ENCODE measurements around the gene APMAP.

APMAP gene

DNA sequence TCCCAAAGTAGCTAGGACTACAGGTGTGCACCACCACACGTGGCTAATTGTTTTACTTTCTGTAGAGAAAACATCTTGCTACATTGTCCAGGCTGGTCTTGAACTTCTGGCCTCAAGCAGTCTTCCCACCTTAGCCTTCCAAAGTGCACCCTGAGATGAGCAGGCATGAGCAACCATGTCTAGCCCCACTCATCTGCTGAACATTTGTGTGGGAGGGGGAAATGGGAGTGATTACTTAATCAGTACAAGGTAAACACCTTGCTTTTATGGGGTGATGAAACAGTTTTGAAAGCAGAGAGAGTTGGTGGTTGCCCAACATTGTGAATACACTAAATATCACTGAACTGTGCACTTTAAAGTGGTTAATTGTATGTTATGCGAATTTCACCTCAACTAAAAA is 5.3 kb downstream of the APMAP start:
- no peak for DNase-seq (ENCODE audit: low spot score)

DNA sequence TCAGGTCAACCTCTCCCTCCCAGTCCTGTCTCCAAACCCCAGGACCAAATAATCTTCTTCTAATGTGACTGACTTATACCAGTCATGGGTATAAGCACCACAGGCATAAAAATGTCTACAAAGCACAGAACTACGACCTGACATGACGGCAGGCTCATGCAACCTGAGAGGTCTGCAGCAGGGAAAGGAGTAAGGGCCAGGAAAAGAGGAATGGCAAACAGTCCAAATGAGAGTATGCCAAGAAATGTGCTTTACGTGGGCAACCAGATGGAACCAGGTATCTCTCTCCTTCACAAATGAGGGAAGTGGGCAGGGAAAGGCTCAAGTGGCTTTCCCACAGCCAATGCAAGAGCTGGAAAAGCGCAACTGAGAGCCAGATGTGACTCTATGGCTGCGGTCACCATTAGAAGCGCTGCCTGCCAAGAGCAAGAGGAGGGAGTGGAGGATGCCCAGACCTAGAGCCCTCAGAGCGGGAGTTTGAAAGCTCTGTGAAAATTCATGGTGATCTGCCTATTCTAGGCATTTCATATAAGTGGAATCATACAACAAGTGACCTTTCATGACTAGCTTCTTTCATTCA is 6.0 kb downstream of the APMAP start:
- DNase-seq (ENCODE audit: low spot score): no peak

DNA sequence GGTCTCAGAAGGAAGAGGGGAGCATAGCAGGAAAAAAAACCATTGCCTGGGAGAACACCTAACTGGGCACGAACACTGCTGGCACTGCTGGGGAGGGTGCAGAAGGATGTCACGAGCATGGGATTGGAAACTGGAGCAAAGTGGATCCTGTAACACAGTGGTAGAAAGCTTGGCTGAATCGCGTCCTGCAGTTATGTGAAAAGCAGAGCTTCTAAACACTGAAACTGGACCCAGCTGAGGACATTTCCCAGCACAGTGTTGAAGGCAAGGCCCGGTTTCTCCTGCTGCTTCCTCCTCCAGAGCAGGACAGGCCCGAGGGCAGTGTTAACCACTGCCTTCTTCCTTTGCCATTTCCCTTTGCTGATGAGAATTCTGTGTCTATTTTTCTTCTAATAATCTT is 6.7 kb downstream of the APMAP start:
- DNase-seq (ENCODE audit: low spot score): no peak

DNA sequence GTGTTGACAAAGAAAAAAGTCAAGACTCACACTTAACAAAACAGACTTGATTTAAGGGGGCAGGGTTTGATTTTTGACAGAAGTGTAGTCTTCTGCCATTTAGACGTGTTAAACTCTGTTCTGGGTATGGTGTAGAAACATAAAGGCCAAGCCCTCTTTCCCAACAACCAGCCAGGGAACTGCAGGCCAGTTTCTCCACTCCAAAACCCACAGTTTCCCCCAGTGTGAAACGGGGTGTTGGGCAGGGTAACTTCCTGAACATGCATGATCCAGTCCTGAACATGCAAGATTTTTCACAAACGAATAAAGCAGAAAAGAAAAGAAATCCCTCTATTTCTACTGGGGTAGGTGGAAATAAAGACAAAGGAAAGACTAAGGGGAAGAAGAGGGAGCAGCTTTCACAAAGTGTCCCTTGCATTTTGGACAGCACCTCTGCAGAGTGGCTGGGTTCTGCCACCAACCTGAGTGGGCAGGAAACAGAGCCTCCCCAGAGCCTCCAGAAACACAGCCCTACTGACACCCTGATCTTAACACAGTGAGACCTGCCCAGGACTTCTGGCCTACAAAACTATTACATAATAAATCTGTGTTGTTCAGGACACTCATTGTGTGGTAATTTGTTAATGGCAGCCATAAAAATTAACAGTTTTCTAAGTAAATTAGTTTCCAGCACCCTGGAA is 7.5 kb downstream of the APMAP start:
- DNase-seq (ENCODE audit: low spot score): no peak

DNA sequence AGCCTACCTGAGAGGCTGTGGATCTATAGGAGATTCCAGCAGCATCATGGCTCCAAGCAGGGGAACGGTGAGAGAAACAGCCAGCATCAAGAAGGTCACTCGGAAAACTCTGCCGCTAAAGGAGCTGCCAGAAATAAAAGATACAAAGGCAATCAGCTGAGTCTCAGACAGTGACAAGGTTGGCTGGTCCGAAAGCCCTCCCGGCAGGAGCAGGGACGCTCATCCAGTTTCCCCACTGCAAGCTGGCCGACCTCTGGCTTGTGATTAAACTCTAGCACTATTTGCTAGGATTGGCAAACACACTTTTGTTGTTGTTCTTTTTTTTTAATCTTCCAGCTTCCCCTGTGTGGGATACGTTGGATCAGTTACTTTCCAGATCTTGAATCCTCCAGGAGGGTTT is 8.7 kb downstream of the APMAP start:
- DNase-seq (ENCODE audit: low spot score): no peak

DNA sequence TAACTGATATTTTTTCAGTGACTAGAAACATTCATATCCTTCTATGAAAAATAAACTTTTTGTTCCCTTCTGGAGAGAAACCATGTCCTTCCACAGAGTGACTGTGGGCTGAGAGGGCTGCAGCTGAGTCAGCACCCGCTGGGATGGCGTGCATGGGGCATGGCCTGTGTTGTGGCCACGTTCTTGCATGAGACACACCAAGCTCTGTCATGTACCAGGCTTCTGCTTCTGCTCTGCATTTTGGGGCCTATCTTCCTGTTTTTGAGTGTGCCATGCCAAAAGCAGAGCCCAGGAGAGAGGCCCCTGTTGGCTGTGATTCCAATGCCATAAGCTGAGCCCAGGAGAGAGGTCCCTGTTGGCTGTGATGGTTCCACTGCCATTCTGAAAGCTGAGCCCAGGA is 10.8 kb downstream of the APMAP start:
- no peak for DNase-seq (ENCODE audit: low spot score)

DNA sequence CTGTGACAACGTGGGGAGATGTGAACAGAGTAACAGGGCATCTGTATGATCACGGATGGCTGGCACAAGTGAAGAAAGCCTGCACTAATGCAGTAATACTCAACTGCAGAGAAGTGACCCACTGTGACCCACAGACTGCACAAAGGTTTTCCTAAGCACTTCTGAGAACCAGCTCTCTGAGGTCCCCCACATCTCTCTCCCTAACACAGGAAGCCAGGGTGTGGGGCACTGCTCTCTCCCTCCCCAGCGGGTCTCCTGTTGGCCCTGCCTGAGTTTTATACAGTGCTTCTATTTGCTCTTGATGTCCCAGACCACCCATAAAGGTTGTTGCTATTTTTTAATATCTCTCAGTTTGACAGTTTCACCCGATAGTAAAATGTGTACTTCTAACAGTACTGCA is 11.3 kb downstream of the APMAP start:
- DNase-seq (ENCODE audit: low spot score): no peak

DNA sequence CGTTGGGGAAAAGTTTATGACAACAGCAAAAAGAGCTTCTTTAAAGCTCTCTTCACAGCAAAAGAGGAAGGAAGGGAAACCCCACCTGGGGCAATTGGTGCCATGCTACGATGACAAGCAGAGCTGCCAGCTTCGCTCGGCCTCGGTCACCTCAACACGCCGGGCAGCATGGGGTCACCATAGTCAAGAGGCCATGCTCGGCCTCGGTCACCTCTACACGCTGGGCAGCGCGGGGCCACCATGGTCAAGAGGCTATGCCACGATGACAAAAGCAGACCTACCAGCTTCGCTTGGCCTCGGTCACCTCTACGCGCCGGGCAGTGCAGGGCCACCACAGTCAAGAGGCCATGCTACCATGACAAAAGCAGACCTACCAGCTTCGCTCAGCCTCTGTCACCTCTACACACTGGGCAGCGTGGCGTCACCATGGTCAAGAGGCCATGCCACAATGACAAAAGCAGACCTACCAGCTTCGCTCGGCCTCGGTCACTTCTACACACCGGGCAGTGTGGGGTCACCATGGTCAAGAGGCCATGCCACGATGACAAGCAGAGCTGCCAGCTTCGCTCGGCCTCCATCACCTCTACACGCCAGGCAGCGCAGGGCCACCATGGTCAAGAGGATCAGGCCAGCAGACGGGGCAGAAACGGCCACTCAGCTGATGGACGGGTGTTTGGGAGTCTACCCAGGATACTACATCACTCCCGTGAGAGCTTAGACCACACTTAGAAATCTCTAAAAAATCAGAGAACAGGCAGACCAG is 12.1 kb downstream of the APMAP start:
- DNase-seq (ENCODE audit: low spot score): no peak

DNA sequence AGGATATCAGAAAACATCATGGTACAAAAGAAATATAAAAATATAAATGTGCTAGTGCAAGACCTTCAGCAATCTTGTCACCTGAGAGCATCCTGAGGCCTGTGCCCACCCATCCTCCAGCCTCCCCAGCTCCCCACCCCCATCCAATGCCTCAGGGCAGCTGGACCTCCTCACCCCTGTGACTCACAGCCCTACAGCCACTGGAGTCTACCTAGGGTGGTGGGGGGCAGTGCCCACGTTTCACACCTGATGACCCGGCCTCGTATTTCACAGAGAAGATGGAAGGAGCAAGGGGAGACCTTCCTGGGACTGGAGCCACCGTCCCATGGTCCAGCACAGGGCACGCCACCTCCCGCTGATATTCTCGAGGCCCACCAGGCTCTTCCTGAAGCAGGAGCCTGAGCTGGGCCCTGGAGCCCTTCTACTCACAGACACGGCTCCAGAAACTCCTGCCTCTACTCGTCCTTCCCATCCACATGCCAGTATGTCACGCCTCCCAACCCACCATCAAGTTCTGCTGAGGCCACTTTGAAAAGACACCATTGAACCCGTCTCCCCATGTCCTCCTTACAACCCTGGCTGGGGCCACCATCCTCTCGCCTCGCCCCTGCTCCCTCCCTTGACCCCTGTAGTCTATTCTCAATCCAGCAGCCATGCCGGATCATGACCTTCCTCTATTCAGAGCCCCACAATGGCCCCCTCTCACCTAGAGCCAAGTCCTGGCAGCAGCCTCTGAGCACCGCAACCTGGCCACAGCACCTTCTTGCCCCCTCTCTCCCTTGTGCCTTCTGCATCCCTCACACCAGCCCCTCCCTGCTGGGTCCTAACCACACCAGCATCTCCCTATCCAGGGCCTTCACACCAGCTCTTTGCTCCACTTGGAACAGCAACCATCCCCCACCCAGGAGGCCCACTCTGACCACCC is 13.3 kb downstream of the APMAP start:
- no peak for DNase-seq (ENCODE audit: low spot score)

DNA sequence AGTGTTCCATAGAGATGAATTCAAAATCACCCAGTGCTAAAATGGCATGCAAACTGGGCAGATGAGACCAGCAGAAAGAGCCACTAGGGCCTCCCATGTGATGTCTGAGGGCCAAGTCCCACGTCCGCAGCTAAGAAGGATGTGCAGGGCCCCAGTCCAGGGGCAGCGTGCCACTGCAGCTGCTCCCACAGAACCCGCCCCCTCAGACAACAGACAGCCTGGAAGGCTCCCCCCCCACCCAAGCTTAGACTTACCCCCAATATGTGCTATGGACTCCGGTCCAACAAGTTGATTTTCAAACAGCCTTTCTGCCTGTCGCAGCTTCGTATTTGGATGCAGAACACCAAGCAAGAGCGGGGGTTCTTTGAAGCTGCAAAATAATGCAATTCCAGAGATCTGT is 14.0 kb downstream of the APMAP start:
- DNase-seq (ENCODE audit: low spot score): no peak

DNA sequence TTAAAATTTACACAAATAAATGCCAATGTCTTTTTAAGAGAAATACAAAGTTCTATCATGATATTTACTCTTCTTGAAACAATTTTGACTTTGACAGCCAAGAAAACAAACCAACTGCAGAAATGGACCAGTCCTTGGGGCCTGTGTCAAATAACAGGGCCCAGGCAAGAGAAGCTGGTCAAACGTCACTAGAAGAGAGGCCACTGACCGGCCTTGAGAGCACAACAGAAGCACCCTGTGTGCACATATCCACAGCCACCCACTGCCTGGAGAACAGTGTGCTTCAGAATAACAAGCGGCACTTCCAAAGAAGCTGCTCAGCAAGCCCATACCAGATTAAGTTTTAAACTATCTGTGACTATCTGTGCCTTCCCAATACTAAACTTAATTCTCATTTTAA is 14.8 kb downstream of the APMAP start:
- no peak for DNase-seq (ENCODE audit: low spot score)

DNA sequence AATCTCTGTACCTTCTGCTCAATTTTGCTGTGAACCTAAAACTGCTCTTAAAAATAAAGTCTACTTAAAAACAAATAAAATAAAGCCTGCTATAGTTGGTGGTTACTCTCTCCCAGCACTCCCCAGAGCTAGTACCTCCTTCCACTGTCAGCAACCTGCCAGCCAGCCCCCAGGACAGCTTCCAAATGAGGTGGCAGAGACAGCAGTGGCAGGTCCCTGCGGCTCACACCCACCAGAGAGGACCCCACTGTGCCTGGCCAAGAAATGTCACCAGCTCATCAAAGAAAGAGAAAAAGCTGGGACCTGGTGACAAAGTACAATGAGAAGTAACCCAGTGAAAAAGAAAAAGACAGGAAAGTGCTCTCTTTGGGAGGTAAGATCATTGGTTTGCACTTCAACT is 15.2 kb downstream of the APMAP start:
- no peak for DNase-seq (ENCODE audit: low spot score)

DNA sequence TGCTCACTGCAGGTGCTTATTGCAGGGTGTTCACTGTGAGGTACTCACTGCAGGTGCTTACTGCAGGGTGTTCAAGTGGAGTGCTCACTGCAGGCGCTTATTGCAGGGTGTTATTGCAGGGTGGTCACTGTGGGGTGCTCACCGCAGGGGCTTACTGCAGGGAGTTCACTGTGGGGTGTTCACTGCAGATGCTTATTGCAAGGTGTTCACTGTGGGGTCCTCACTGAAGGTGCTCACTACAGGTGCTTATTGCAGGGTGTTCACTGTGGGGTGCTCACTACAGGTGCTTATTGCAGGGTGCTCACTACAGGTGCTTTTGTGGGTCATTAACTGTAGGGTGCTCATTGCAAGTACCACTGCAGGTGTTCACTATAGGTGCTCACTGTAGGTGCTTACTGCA is 20.2 kb downstream of the APMAP start:
- no peak for DNase-seq (ENCODE audit: low spot score)

DNA sequence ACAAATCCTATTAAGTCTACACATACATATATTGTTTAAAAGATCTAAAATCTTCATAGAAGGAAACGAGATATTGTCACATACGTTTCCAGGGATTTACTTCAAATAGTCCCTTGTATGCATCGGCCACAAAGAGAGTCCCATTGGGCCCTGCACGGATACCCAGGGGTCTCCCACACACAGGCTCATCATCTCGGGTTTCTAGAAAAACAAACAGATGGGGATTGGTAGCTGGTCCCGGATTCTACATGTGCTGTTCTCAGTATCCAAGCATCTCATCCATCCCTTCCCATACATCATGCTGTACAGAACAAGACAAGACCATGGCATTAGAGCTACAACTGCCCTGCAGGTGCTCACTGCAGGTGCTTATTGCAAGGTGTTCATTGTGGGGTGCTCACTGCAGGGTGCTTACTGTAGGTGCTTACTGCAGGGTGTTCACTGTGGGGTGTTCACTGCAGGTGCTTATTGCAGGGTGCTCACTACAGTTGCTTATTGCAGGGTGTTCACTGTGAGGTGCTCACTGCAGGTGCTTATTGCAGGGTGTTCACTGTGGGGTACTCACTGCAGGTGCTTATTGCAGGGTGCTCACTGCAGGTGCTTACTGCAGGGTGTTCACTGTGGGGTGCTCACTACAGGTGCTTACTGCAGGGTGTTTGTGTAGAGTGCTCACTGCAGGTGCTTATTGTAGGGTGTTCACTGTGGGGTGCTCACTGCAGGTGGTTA is 21.0 kb downstream of the APMAP start:
- DNase-seq (ENCODE audit: low spot score): no peak

DNA sequence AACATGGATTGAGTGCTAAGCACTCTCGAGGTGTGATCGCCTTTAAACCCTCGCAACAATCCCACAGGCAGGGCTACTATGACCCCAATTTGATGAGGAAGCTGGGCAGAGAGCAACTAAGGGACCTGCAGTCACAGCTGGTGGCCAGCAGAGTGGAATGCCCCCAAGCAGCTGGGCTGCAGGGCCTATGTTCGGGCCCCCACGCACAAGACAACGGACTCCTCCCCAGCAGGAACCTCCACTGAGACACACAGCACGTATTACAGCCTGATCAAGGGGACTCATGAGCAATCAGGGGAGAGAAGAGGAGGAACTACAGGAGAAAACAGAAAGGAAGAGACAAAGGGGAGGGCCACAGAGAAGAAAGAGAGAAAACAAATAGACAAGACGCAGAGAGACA is 21.8 kb downstream of the APMAP start:
- no peak for DNase-seq (ENCODE audit: low spot score)

DNA sequence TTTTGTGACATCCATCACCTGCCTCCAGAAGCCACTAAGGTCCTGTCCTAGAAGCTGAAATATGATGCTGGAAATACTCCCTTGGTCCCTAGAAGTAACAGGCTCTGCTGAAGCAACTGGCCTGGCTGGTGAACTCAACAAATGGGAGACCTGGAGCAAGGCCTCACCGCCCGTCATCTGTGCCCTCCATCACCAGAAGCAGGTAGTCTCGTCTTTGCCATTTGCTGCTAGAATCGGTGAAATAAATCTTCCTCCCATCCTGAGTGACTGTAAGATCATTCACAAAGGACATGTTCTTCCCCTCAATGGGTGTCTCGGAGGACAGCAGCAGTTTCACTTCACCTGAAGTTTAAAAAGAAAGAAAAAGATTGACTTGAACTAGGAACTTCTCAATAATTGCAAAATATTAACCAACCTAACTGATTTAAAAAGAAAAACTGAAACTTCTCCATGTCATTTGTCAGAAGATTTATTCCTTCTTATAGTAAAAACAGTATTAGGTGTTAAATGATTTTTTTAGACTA is 22.5 kb downstream of the APMAP start:
- no peak for DNase-seq (ENCODE audit: low spot score)

DNA sequence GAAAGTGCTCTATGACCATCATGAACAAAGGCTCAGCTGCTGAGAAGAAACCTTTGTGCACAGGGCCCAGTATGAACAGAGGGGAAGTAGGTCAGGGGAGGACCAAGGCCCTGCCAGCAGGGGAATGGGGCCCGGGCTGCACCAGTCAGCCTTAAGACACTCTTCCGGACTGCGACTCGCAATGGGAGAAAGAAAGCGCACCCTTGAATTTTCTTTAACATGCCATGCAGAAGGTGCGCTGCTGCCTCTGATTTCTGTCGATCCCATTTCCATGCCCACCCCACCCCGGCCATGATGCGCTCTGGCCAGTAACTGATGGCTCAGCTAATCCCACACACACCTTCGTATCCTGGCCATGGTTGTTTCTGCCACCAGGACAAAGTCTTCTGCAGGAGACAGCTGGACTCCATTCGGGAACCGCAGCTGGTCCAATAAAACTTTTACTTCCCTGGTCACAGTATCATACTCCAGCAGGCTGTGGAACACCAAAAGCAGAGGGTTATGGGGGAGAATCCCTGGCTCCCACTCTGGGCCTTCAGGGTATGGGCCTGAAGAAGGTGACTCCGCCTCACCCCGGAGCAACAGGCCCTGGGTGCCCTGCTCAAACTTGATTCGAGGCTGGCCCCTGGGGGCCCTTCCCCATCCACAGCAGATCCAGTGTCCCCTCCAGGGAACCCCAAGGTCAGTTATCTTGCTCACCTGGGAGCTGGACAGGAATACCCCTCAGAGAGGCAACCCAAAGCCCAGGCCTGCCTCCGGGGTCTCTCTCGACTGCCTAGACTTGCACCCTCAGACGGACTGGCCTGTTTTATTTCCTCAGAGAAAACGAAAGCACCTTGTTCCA is 23.1 kb downstream of the APMAP start:
- DNase-seq (ENCODE audit: low spot score): no peak

DNA sequence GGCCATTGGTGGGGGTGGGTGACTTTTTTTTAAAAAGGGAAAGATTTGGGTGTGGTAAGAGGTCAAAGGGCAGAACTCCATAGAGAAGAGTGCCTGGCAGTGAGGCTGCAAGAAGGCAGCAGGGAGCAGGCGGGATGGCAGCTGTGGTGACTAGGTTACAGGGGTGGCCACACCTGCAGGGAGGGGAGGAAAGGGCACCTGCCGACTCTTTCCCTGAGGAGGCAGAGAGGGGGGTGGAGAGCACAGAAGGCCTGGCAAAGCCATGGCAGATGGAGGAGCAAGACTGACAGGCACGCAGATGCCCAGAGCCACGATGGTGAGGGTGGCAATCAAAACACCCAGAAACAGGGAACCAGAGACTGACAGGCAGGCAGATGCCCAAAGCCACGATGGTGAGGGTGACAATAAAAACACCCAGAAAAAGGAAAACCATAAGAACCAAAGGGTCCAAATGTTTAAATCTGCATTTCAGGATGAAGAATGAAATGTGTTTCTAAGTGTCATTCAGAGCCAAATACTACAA is 24.2 kb downstream of the APMAP start:
- no peak for DNase-seq (ENCODE audit: low spot score)

DNA sequence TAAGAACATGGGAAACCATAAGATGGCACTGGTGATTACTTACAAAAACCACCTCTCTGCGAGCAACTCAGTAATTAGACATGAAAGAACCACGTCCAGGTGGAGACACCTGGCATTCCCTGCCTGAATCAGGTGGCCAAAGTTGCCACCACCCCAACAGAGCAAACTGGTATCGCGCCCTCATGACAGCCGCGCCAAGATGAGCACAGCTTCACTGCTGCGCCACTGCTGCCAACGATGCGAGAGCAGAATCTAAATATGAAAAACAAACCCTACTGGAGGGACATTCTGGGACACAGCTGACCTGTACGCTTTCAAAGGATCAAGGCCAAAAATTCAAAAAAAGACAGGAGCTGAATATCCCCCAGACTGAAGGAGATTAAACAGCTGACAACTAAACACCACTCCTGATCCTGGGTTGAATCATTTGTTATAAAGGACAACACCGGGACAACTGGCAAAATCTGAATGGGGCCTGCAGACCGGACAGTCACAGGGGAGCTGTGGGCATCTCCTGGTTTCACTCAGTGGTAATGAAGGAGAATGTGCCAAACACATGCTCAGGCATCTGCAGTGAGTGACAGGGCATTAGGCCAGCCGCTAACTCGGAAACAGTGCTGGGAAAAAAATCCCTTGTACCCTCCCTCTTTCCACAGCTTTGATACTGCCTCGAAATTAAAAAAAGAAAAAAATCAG is 26.1 kb downstream of the APMAP start:
- no peak for DNase-seq (ENCODE audit: low spot score)

Data from germinal center (tissue), 1 donor.